ENCODE data around the gene PHC3.

Gene PHC3

DNA sequence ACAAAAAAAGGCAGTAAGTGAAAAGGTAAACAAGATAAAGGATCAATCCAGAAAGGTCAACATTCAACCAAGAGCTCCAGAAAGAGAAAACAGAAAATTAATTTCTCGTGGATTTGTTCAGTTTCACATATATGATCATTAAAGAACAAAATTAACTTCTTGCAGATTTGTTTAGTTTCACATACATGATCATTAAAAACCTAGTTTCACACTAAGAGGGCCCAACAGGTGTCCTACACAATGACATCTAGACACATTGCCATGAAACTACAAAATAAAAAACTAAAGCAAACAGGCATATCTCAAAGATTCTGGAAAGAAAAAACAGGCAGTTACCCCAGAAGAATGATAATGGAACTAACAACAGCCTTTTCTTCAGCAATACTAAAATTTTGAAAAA lies 22.1 kb downstream of the PHC3 start:
- no peak overlapping the region for H3K9ac ChIP-seq
- no peak for TF ChIP-seq CTCF (conservative IDR thresholded peaks at IDR 0.05; ENCODE audit: low read depth, low read length)
- H2AFZ ChIP-seq (ENCODE audit: low read depth), result no peak overlapping the region
- peaks cover 12% of the 10 kb centered on the region for H4K20me1 ChIP-seq (ENCODE audit: insufficient read depth)
- H3K4me3 ChIP-seq (IDR thresholded peaks at IDR 0.05; ENCODE audit: insufficient read depth, low read depth, low read length), result no peak overlapping the region
- no peaks in the 10 kb centered on the region for H3K27me3 ChIP-seq (ENCODE audit: insufficient read depth, low read depth)
- H3K27ac ChIP-seq, result peak overlapping the region; percentile 39
- H3K4me2 ChIP-seq, result peak overlapping the region; percentile 47
- H3K36me3 ChIP-seq (ENCODE audit: insufficient read depth), result peaks cover 18% of the 10 kb centered on the region; the same call in 1 of the 2 replicates
- H3K4me1 ChIP-seq (ENCODE audit: low read depth, poor library complexity, severe bottlenecking), result peaks cover 80% of the 10 kb centered on the region
- H3K79me2 ChIP-seq (ENCODE audit: insufficient read depth, low read depth), result peaks cover 92% of the 10 kb centered on the region

DNA sequence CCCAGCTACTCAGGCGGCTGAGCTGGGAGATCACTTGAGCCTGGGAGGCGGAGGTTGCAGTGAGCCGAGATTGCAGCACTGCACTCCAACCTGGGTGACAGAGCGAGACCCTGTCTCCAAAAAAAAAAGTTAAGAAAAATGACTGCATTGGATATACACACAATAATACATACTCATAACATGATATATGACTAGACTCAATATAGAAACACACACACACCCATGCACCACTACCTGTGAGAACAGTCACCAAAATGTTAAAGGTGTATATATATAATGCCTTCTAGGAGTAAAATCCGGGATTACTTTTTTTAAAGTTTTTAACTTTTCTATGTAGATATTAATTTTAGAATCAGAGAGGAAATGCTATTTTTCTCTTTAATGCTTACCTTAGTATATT lies 25.9 kb downstream of the PHC3 start:
- no peak overlapping the region for H3K9ac ChIP-seq
- peaks cover 89% of the 10 kb centered on the region for H3K79me2 ChIP-seq (ENCODE audit: insufficient read depth, low read depth)
- H4K20me1 ChIP-seq (ENCODE audit: insufficient read depth), result peaks cover 15% of the 10 kb centered on the region; the same call in 1 of the 2 replicates
- TF ChIP-seq CTCF (conservative IDR thresholded peaks at IDR 0.05; ENCODE audit: low read depth, low read length), result no peak
- H3K36me3 ChIP-seq (ENCODE audit: insufficient read depth), result peaks cover 7% of the 10 kb centered on the region; the same call in 1 of the 2 replicates
- no peak overlapping the region for H3K4me3 ChIP-seq (IDR thresholded peaks at IDR 0.05; ENCODE audit: insufficient read depth, low read depth, low read length)
- peak overlapping the region; percentile 23; the same call in 1 of the 2 replicates for H3K4me2 ChIP-seq
- no peaks in the 10 kb centered on the region for H3K27me3 ChIP-seq (ENCODE audit: insufficient read depth, low read depth)
- H2AFZ ChIP-seq (ENCODE audit: low read depth), result no peak overlapping the region
- peaks cover 63% of the 10 kb centered on the region for H3K4me1 ChIP-seq (ENCODE audit: low read depth, poor library complexity, severe bottlenecking)
- no peak overlapping the region for H3K27ac ChIP-seq

DNA sequence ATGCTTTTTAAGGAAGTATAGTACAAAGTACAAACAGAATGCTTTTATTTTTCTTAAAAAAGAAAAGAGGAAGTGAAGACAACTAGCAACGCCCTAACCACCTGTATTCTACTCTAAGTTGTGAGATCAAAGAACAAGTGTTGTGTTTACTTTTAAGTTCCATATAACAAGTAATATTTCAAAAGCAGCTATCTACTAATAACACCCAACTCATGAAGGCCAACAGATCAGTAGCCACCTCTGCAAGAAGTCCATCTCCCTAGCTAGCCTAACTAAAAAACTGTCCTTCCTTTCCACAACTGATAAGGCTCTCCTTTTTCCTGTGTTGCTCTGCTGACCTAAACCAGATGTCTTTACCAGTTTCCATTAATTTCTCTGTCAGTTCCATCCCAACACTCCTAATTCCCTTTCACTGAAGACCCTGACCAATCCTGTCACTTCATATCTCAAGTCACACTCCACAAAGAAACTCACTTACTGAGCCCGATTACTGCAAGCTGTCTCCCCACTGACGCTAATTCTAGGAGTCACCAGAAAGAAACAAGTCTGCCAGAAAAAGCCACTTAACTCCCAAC lies 26.9 kb downstream of the PHC3 start:
- TF ChIP-seq CTCF (conservative IDR thresholded peaks at IDR 0.05; ENCODE audit: low read depth, low read length), result no peak
- Histone ChIP-seq H3K27me3 (ENCODE audit: insufficient read depth, low read depth) (no peaks in the 10 kb centered on the region), H3K9ac (no peak overlapping the region), H3K4me2 (peak overlapping the region; percentile 23; the same call in 1 of the 2 replicates), H3K79me2 (ENCODE audit: insufficient read depth, low read depth) (peaks cover 88% of the 10 kb centered on the region), H3K36me3 (ENCODE audit: insufficient read depth) (peaks cover 7% of the 10 kb centered on the region; the same call in 1 of the 2 replicates), H4K20me1 (ENCODE audit: insufficient read depth) (peaks cover 8% of the 10 kb centered on the region; the same call in 1 of the 2 replicates), H2AFZ (ENCODE audit: low read depth) (no peak overlapping the region), H3K27ac (no peak overlapping the region; the same call in 1 of the 2 replicates), H3K4me3 (IDR thresholded peaks at IDR 0.05; ENCODE audit: insufficient read depth, low read depth, low read length) (no peak overlapping the region), H3K4me1 (ENCODE audit: low read depth, poor library complexity, severe bottlenecking) (peaks cover 53% of the 10 kb centered on the region)

DNA sequence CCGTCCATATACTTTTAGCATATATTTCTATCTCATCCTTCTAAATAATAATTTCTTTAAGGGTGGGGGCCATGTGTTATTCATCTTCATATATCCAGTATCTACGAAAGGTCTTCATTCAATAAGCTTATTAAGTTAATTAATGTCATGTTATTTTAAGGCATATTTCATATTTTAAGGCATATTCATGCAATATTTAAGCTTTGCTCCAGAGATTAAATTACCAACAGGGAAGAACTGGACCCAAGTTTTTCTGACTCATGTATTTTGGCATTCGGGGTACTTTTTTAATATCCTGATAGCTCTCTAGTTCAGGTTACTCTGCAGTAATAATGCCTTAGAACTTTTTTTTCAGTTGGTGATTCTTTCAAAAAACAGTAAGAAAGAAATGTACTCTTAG lies 27.4 kb downstream of the PHC3 start:
- Histone ChIP-seq H2AFZ (ENCODE audit: low read depth) (no peak overlapping the region), H3K9ac (no peak overlapping the region), H3K4me2 (peak overlapping the region; percentile 23; the same call in 1 of the 2 replicates), H4K20me1 (ENCODE audit: insufficient read depth) (peaks cover 8% of the 10 kb centered on the region; the same call in 1 of the 2 replicates), H3K79me2 (ENCODE audit: insufficient read depth, low read depth) (peaks cover 88% of the 10 kb centered on the region), H3K4me1 (ENCODE audit: low read depth, poor library complexity, severe bottlenecking) (peaks cover 47% of the 10 kb centered on the region), H3K36me3 (ENCODE audit: insufficient read depth) (peaks cover 7% of the 10 kb centered on the region; the same call in 1 of the 2 replicates), H3K27me3 (ENCODE audit: insufficient read depth, low read depth) (no peaks in the 10 kb centered on the region), H3K27ac (no peak overlapping the region), H3K4me3 (IDR thresholded peaks at IDR 0.05; ENCODE audit: insufficient read depth, low read depth, low read length) (no peak overlapping the region)
- no peak for TF ChIP-seq CTCF (conservative IDR thresholded peaks at IDR 0.05; ENCODE audit: low read depth, low read length)

Measured in KMS-11 (cell line).